Tibial nerve (tissue), 4 donors: ENCODE data around the gene SMCR8.

Experiments used
- EP300 ChIP-seq, 2 donors: sonication (generic); formaldehyde crosslinking; IDR thresholded peaks; one replicate each; pipeline ENCODE4 v1.6.1; 2017; ENCODE audit warnings: antibody characterized with exemption in 2 of 2, mild to moderate bottlenecking in 1 of 2
- POLR2A ChIP-seq, 2 donors: fragments of 450-650 bp; IDR thresholded peaks; one replicate each; pipeline ENCODE4 v1.6.1; 2017; ENCODE audit warnings: antibody characterized with exemption in 2 of 2, mild to moderate bottlenecking in 2 of 2, moderate library complexity in 2 of 2
- TF ChIP-seq, protein P1 (sequence below), 5 experiments: fragments of 200-600 bp in 3 of 5; fragments of 450-650 bp in 2 of 5; sonication (generic) in 3 of 5; IDR thresholded peaks; one replicate each; pipeline ENCODE4 v1.5.1; 2016 to 2019; ENCODE audit warnings: antibody characterized with exemption in 5 of 5, mild to moderate bottlenecking in 3 of 5, moderate library complexity in 2 of 5

DNA sequence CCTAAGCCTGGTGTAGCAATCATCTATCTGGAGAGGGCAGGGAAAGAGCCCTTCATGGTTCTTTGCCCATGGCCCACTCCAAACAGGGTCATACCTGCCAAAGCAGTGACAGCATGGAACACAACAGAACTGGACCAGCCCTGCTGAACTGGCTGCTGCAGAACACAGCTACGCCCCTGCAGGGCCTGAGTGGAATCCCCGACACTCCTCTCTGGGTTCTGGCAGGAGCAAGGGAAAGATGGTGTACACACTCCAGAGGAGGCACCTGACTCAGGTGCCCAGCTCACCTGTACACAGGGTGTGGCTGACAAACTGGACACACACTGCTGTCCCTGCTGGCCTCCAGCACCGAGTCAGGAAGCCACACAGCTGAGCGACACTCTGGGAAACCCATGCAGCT is 34.8 kb upstream of the SMCR8 start:
- TF ChIP-seq, protein P1, sequence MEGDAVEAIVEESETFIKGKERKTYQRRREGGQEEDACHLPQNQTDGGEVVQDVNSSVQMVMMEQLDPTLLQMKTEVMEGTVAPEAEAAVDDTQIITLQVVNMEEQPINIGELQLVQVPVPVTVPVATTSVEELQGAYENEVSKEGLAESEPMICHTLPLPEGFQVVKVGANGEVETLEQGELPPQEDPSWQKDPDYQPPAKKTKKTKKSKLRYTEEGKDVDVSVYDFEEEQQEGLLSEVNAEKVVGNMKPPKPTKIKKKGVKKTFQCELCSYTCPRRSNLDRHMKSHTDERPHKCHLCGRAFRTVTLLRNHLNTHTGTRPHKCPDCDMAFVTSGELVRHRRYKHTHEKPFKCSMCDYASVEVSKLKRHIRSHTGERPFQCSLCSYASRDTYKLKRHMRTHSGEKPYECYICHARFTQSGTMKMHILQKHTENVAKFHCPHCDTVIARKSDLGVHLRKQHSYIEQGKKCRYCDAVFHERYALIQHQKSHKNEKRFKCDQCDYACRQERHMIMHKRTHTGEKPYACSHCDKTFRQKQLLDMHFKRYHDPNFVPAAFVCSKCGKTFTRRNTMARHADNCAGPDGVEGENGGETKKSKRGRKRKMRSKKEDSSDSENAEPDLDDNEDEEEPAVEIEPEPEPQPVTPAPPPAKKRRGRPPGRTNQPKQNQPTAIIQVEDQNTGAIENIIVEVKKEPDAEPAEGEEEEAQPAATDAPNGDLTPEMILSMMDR (IDR thresholded peaks at IDR 0.05): no peak
- TF ChIP-seq POLR2A (IDR thresholded peaks at IDR 0.05) (no peak), EP300 (IDR thresholded peaks at IDR 0.05) (no peak)
